NCI-H82 (cell line): ENCODE data around the gene PRRC1.

Experiments
- DNase-seq: peaks from one replicate; lab custom pipeline; 2025; lab: John Stamatoyannopoulos, UW

Gene PRRC1

DNA sequence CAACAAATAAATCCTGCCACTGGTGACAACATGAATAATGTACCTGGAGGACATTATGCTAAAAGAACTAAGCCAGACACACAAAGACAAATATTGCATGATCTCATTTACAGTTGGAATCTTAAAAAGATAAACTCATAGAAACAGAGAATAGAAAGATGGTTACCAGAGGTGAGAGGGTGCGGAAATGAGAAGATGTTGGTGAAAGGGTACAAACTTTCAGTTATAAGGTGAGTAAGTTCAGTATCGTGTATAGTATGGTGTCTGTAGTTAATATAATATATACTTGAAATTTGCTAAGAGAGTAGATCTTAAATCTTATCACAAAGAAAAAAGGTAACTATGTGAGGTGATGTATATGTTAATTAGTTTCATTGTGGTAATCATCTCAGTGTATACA is 63.3 kb downstream of the PRRC1 start:
- DNase-seq, result no peak

DNA sequence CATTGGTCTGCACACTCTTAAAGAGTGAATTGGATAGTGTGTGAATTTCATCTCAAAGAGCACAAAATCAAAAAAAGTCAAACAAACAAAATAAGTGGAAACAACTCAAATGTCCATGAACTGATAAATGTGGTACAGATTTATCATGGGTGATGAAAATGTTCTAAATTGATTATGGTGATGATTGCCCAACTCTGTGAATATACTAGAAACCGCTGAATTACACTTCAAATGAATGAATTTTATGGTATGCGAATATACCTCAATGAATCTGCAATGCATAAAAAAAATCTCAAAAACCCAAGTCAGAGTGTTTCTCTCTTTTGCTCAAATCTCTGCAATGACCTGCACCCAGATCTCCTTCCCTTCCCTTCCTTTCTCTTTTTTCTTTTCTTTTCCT is 64.0 kb downstream of the PRRC1 start:
- no peak for DNase-seq

DNA sequence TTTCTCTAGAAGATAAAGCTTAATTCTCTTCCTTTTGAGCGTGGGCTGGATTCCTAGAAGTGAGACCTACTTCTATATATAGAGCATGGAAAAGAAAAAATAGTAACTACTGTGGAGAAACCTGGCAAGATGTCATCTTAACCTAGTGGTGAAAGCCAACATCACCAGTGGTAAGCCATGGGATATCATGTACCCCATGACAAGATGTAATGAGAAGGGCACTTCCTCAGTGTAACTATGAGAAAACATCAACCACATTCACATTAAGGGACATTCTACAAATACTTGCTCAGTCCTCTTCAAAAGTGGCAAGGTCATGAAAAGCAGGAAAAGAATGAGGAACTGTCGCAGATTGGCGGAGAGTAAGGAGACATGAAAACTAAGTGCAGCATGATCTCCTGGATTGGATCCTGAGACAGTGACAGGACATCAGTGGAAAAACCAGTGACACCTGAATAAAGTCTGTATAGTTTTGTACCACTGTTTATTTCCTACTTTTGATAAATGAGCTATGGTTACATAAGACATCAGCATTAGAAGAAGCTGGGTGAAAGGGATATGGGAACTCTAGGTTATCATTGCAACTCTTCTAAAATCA is 65.4 kb downstream of the PRRC1 start:
- DNase-seq, result no peak

DNA sequence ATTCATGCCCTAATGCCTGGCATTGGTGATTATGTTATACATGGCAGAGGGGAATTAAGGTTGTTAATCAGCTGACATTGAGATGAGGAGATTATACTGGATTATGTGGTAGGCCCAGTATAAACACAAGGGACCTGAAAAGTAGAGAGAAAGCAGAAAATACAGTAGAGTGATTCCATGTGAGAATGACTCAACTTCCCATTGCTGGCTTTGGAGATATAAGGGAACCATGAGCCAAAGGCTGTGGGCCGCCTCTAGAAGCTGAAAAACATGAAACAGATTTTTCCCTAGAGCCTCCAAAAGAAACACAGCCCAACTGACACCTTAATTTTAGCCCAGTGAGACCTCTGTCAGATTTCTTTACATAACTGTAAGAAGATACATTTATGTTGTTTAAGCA is 66.4 kb downstream of the PRRC1 start:
- DNase-seq, result peak; percentile 53

DNA sequence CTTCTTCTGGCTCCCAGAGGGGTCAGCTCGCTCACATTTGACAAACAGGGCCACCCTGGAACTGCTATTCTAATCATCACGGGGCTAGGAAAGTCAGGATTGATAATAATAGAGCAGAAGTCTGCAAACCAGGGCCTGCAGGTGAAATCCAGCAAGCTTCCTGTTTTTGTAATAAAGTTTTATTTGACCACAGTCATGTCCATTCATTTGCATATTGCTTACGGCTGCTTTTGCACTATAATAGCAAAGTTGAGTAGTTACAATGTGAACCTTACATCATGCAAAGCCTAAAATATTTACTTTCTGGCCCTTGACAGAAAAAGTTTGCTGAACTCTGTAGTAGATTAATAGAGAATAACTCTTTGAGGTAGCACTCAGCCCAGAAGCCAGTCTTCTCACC is 68.2 kb downstream of the PRRC1 start:
- no peak for DNase-seq

DNA sequence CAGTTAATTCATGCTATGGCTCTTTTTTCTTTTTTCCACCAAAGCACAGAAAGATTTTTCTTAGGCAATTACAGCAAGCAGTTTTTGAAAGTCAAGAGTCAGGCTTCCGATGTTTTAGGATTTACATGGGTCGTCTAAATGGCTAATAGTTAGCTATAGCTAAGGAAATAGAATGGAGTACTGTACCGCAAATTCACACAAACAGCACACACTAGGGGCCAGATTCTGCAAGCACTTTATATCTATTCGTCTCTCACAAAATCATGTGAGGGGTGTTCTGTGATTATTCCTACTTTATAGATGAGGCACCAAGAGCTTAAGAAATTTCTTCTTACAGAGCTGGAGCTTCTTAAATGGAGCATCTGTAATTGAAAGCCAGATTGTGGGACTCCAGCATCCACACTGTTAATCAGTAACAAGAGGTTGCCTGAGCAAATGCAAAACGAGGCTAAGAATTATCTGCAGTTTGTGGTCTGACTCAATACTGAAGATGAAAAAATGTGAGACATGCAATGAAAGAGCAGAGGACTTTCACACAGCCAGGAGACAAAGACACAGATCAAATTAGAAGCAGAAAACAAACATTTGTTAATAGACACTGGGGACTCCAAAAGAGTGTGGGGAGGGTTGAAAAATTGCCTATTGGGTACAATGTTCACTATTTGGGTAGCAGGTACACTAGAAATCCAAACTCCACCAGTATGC is 68.8 kb downstream of the PRRC1 start:
- peak; percentile 1 for DNase-seq

DNA sequence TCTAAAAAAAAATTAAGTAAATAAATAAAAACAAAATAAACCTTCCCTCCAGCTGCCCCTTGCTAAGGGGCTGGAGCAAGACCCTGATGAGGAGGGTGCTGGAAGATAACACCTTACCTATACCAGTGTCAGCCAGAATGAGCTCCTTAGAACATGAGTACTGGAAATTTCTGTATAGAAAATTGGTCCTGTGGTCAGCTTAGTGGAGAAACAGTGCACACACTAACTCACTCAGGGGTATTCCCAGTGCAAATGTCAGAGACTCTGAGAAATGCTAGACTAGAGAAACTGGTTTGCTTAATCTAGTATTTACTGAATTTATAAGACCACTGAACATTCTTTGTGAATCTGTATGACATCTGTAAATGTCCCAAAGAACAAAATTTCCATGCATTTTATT is 69.4 kb downstream of the PRRC1 start:
- no peak for DNase-seq

DNA sequence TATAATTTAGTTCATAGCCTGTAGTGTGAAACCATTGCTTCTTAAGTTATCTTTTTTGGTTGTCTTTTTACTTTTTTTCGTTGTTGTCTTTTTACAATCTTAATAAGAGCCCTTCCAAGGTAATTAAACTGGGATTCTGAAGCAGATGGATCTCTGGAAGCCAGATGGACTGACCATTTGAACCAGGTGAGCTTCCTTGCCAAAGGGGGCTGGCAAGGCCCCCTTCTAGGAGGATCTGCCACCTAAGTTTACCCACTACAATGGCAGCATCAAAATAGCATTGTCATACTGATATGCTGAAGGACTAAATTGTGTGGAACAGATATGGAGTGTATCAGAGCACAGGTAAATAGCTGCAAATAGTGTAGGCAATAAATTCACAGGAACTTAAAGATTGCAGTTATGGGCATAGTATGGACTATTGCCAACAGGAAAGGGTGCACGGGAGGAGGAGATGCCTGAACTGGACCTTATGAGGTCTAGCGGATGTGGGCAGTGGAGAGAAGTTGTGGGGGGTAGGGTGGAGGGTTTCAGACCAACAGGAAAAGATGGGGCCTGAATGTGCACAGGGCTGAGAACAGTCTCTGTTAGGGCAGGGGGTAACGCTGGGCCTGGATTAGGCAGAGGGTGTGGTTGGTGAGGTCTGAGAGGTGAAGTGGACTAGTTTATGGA is 69.9 kb downstream of the PRRC1 start:
- no peak for DNase-seq

DNA sequence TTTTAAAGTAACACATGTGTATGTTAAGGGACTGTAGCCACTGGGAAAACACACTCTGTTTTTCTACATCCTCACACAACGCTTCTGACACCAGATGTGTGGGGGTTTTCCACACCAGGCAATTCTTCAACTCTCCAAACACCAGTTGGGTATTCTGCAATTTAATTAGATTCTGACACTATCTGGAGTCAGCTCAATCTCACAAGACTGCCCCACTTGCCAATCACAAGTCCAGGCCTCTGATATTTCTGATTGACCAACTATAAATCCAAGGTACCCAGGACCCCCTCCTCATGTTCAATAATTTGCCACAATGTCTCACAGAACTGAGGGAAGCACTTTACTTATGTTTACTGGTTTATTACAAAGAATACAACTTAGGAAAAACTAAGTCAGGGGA is 70.9 kb downstream of the PRRC1 start:
- DNase-seq, result peak; percentile 27

DNA sequence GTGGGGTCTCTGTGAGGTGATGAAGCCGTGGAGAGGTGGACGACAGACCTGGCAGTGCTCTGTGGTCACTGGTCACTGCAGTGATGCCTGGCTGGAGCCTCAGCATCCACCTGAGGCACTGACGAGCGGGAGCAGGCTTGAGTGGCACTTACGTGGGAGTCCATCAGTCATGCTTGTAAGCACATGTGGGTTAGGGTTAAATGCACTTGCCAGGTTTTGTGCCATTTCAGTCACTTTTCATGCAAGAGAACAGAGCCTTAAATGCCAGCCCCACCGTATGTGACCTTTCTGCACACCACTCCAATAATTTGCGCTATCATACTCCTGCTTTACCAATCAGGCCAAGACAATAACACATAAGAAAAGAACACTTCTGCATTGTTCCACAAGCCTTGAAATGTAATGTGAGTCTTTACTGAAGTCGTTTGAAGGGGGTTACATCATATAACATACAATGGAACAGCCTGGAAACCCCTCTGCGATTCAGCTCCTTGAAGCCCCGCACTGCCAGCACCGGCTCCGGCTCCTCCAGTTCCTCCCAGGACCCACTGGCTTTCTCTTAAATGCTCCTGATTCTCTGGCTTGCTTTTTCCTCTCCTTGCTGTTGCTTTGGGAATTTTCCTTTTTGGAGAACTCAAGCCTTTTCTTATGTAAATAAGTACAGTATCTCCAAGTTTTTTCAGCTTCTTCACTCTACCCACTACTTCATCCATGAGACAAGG is 72.0 kb downstream of the PRRC1 start:
- DNase-seq, result peak; percentile 32

DNA sequence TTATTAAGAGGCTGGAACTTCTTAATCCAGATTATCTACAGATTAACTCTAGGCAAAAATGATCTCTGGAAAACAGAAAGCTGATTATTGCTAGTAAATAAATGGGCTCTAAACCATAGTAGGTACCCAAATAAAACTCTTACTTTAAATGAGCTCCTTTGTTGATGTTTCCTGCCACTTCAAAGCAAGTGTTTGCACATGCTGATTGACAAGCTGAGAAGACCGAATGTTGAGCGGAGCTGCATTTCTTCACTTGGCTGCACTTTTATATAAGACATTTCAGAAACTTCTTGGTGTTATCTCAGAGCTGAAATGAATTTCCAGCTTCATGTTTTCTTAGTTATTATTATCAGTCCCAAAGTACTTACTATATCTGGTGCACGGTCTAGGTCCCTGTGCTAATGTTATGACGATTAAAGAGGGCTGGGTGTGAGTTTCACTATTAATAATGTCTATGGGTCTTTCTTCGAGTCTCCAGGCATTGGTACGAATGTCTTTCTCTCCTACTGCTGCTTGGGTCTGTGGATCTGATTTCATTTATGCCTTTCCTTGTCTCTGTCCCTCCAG is 72.8 kb downstream of the PRRC1 start:
- DNase-seq, result peak; percentile 75

DNA sequence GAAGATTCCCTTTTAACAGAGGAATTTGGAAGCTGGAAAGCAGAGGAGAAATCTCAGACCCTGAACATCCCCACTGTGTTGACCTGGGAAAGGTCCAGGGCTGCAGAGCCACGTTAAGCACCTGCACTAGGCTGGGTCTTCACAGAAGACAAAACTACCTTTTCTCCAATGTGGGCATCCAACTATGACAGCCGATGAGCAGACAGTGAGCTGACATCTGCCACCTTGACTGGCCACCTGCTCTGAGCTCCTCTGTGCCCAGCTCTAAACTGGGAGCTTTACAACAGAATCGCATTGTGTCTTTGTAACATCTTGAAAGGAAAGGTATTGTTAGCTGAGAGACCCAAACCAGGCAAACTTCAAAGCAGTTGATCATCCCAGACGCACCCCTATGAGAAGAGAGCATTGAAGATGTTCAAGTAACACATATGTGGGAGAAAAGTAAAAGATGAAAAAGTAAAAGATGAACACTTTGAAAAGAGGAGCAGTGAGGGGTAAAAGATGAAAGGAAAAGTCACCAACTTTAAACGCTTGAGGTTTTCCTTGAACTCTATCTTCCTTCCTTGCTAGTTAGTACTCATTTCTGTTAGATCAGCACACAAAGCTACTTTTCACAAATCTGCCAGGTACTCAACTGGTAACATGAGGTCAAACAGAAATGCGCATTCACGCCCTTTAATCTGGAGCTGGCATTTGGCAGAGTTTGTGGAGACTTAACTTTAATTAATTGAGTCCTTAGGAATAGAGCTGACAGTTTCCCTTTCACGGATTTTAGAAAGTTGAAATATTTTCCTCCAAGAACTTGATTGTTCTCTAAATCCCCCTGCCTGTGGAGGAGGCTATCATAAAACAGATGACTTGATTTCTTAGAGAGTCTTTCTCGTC is 78.3 kb downstream of the PRRC1 start:
- DNase-seq, result peak; percentile 42

DNA sequence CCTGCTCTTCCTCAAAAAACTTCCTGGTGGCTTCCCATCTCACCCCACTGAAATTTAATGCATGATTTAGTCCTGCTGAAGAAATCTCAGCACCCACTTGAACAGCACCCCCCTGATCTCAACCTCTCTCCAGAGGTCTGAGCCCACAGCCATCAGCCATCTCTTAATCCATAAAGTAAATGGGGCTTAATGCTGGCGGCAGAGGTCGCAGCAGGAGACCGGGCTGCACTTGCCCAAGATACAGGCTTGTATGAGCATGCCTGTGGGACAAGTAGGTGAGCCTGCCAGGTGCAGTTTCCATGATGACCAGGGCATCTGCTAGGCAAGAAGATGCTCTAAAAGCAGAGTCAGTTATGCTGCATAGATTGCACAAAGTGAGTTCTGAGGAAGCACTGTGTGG is 79.1 kb downstream of the PRRC1 start:
- DNase-seq, result peak; percentile 76

DNA sequence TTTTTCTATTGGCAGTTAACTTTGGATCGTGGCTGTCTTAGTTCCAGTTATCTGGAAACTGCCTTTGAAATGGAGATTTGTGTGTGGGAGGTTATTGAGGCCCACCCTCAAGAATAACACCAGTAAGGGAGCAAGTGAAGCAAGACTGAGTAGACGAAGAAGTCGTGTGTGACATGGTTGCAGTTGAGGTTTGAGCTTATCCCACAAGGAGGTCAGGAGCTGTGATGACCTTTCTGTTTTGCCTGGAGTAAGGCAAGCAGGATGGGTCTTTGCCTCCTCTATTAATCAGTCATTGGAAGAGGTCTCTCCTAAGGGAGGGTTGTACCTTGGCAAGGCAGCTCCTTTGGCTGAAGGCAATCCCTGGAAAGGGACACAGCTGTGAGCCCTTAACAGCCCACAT is 81.9 kb downstream of the PRRC1 start:
- no peak for DNase-seq

DNA sequence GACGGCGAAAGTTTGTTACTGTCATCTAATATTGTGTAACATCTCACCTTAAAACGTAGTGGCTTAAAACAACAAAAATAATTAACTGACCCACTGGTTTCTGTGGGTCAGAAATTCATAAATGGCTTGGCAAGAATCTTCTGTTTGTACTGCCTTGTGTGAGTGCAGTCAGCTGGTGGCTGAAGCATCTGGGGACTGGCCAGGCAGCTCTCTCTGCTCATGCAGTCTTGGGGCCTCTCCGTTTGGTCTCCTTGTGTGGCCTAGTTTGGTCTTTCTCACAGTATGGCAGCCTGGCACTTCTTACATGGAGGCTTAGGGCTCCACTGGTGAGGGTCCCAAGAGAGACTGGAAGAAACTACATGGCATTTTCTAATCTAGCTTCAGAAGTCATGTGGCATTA is 82.4 kb downstream of the PRRC1 start:
- no peak for DNase-seq

DNA sequence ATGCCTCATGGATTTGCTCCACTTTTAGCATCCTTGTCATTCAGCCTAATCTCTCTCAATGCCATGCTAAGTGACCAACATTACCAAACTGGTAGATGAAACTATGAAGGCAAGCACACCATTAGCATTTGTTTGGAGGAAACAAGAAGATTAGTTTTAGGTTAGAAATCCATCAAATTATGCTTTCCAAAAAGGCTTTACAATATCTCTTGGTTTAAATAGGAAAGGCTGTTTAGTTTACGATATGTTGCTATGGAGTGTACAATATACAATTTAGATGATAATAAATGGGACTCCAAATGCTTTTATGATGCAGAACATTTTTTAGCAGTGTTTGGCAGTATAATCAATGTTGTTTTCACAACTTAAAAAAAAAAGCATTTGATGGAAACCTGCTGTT is 83.7 kb downstream of the PRRC1 start:
- no peak for DNase-seq

DNA sequence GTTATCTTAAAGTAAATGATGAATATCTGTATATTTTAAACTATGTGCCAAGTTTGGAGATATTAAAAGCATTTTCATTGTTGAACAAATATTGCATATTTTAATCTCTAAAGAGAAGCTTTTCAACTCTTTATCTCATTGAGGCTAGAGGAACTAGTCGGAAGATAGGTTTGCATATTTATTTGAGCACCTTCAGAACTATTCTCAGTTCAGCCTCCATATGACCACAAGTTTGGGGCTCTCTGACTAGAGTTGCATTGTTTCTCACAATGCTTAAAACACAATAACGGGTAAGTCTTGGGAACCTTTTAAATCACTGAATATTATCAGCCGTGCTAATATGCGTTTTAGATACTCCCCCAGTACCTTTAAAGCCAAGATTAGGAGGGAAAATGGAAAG is 84.2 kb downstream of the PRRC1 start:
- DNase-seq, result no peak

DNA sequence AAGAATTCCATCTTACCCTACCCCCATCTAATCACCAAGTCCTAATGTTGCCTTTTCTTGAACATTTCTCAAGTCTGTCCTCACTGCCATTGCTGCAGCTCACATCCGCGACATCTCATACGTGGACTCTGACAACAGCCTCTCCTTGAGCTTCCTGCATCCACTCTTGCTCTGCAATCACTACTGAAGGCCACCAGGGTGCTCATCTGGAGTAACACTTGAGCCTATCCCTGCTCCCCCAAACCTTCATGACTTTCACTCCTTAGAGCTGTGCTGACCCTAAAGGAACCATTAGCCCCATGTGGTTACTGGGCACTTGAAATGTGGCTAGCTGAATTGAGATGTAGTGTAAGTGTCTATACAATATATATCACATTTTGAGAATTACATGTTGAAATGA is 85.0 kb downstream of the PRRC1 start:
- no peak for DNase-seq

DNA sequence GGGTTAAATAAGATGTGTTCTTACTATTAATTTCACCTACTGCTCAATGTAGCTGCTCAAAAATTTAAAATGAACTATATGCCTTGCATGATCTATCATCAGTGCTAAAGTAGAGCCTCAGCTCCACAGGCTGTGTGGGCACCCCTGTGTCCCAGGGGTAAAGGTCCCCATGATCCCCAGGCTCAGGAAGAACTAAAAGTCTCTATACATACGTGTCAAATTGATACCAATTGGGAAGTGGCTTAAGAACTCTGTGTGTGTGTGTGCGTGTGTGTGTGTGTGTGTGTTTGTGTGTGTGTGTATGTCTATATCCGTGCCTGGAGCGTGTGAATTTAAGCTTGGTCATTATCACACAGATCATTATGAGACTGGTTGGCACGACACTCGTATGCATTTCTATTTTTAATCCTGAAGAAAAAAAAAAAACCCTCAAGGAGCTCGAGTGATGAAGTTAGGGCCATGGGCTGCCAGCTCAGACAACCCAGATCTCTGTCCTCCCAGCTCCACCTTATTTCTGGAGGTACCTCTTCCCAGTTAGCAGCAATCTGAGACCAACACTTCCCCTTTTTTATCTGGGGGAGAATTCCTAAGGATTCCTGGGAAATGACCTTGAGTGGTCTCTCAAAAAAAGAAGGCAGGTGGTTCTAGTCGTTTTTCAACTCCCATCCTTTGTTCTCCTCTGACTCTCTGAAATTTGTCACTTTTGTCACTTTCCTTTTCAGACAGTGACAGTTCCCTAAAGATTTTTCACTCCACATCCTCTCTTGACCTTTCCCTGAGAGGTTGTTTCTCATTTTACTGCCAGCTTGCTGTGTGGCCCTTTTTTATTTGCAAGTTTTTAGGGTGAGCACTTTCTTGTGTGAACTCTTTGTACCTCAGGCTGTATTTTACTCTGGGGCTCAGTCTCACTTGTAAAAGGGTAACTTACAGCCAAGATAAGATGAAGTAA is 85.7 kb downstream of the PRRC1 start:
- DNase-seq, result no peak
